SJCRH30 (cell line): ENCODE data around the gene EPHX1. TPM values are rescaled to one million over a fixed set of nuclear protein-coding genes. Genes with fewer than 3 reads are reported as not detected.

Experiments used
- DNase-seq, 2 experiments: peaks; one replicate each; pipeline ENCODE4 v3.0.0-alpha.2; 2015 to 2020
- H3K27ac ChIP-seq: fragments of 250-450 bp; sonication (Bioruptor Pico); 2 replicates; pipeline ENCODE4 v1.5.1; 2020; ENCODE audit warnings: mild to moderate bottlenecking, moderate library complexity
- H3K27me3 ChIP-seq: fragments of 250-450 bp; sonication (Bioruptor Pico); 2 replicates; pipeline ENCODE4 v1.5.1; 2020; ENCODE audit warnings: mild to moderate bottlenecking, moderate library complexity
- H3K36me3 ChIP-seq: fragments of 250-450 bp; sonication (Bioruptor Pico); 2 replicates; pipeline ENCODE4 v1.5.1; 2020; ENCODE audit warnings: mild to moderate bottlenecking, moderate library complexity
- H3K4me1 ChIP-seq: fragments of 250-450 bp; sonication (Bioruptor Pico); 2 replicates; pipeline ENCODE4 v1.5.1; 2020; ENCODE audit warnings: mild to moderate bottlenecking, moderate library complexity
- H3K4me3 ChIP-seq: fragments of 250-450 bp; sonication (Bioruptor Pico); 2 replicates; pipeline ENCODE4 v1.5.1; 2020; ENCODE audit warnings: mild to moderate bottlenecking, moderate library complexity
- H3K9me3 ChIP-seq: fragments of 250-450 bp; sonication (Bioruptor Pico); replicated peaks from 2 replicates; pipeline ENCODE4 v1.5.1; 2020; ENCODE audit warnings: mild to moderate bottlenecking, moderate library complexity
- total RNA-seq: library from RNA; depleted of rRNA; stranded (reverse); fragments of >200 nt; shearing (Covaris generic); gene quantifications from 2 replicates; pipeline ENCODE4 v1.2.3, GENCODE V29; 2014; rRNA removed

EPHX1 gene
- total RNA-seq, 1 experiment from 2014 or later: 7.2 TPM

DNA sequence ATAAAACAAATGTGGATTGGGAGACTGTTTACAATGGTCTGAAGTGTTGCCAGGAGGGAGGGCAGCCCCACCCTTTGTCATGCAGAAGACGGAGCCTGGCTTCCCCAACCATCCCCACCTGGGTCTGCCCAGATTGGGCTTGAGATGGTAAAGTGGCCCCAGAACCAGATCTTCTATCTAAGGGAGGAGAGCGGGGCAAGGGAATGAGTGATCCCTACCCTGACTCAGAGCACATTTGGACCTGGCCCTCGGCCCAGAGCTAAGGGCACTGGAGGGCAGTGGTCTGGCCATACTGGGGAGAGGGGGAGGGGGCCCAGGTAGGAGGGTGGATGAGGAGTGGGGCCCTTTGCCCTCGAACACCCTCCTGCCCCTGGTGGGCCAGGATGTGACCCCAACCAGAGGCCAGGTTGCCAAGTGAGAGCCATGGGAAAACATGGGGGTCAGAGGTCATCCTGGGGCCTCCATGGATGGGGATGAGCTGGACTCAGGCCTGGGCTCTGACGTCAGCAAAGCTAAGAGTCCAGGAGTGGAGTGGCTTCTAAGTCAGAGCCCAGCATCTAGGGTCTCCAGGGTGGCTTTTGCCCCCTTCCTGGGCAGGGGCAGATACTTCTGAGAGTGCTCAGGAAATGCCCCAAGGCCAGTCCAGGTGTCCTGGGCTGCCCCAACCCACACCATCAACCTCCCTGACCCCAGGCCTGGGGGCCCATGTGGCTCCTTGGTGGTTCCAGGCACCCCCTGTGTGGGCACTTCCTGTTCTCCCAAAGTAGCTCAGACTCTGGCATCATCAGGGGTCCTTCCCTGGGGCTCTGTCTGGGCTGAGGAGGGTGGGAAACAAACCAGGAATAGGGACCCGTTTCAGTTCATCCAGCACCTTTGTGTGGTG is 80.7 kb downstream of the EPHX1 start:
- H3K4me3 ChIP-seq: no peak overlapping the region
- H3K27me3 ChIP-seq: no peaks in the 10 kb centered on the region
- H3K27ac ChIP-seq: peak overlapping the region; percentile 84
- H3K36me3 ChIP-seq: no peaks in the 10 kb centered on the region
- peaks cover 35% of the 10 kb centered on the region for H3K4me1 ChIP-seq
- DNase-seq: no peak
- H3K9me3 ChIP-seq: no peaks in the 10 kb centered on the region

GRCh38 chr1:225891229-225891972 is 81.5 kb downstream of the EPHX1 start:
- H3K27me3 ChIP-seq: no peaks in the 10 kb centered on the region
- H3K4me1 ChIP-seq: peaks cover 35% of the 10 kb centered on the region
- no peak overlapping the region for H3K4me3 ChIP-seq
- H3K27ac ChIP-seq: peak overlapping the region; percentile 84
- H3K9me3 ChIP-seq: no peaks in the 10 kb centered on the region
- DNase-seq: peak; percentile 72 to 83
- no peaks in the 10 kb centered on the region for H3K36me3 ChIP-seq

- Histone ChIP-seq H3K27me3 (no peaks in the 10 kb centered on the region), H3K36me3 (no peaks in the 10 kb centered on the region), H3K4me3 (no peak overlapping the region), H3K27ac (no peak overlapping the region), H3K9me3 (no peaks in the 10 kb centered on the region), H3K4me1 (peaks cover 43% of the 10 kb centered on the region)
- DNase-seq: no peak
Observed at GRCh38 chr1:225892307-225892706, 82.4 kb downstream of the EPHX1 start.

Other genes with a start within 250 kb of the EPHX1 start
- gene ENAH, start 157.0 kb upstream of the EPHX1 start, total RNA-seq: 206 and 246 TPM in 2 replicates
- 618 and 654 TPM in 2 replicates for gene SRP9, start 32.3 kb upstream of the EPHX1 start, total RNA-seq
- gene TMEM63A, start 72.3 kb downstream of the EPHX1 start, total RNA-seq: 13.5 and 20.4 TPM in 2 replicates
- gene LEFTY1, start 79.0 kb downstream of the EPHX1 start, total RNA-seq: 16.7 and 19.4 TPM in 2 replicates
- 46.0 and 51.1 TPM in 2 replicates for gene PYCR2, start 114.1 kb downstream of the EPHX1 start, total RNA-seq
- gene LEFTY2, start 131.1 kb downstream of the EPHX1 start, total RNA-seq: 0.56 and 0.77 TPM in 2 replicates
- gene SDE2, start 189.2 kb downstream of the EPHX1 start, total RNA-seq: 30.7 and 36.9 TPM in 2 replicates